Stimulated activated CD4-positive, alpha-beta T cell treated with anti-CD3 and anti-CD28 coated beads, TNF-alpha, amount 100 ng/mL, for 24 hours (primary cell): ENCODE measurements around the gene CYP4F22.
"Not testable (repeated sequence)": the region's sequence is repeated elsewhere in the genome, so short reads cannot be mapped to it uniquely, and the experiment has no call there.

Experiments
- DNase-seq, 3 experiments: peaks; one replicate each; pipeline ENCODE4 v3.0.0-alpha.2; 2020; ENCODE audit warnings: low read depth in 3 of 3

The CYP4F22 gene

GRCh38 chr19:15488489-15489226 is 19.7 kb upstream of the CYP4F22 start:
- DNase-seq, result no peak

GRCh38 chr19:15495151-15495550 is 13.2 kb upstream of the CYP4F22 start:
- DNase-seq, result no peak

GRCh38 chr19:15498156-15498858 is 10.0 kb upstream of the CYP4F22 start:
- DNase-seq, result no peak

DNA sequence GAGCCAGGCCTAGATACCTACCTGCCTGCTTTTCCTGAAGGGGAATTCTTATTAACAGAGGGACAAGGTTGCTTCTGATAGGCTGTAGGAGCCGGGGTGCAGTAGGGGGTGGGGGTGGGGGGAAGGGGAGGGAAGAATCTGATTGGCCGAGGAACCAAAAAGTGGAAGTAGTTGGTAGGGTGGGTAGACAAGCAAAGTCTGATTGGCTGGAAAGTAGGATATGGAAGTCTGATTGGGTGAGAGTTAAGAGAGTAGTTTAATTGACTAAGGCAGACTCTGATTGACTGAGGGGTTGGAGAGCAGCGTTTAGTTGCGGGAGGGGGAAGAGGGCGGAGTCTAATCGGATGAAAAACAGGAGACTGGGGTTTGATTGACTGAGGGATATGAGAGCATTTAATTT is 9.4 kb upstream of the CYP4F22 start:
- DNase-seq, result no peak

DNA sequence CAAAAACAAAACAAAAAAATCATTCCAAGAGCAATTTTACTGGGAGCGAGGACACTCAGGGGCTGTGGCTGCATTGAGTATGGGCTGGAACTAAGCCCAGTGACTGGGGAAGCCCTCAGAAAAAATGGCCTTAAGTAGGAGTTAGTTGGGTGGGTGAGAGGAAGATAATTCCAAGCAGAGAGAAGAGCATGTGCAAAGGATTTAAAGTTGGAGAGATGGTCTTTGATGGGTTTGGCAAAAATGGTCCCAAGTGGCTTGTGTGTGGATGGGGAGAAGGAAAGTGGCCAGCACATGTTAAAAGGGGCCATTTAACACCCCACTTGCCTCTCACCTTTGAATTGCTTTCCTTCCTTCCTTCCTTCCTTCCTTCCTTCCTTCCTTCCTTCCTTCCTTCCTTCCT is 6.7 kb upstream of the CYP4F22 start:
- no peak for DNase-seq

- no peak for DNase-seq
Observed at GRCh38 chr19:15502264-15502663, 6.1 kb upstream of the CYP4F22 start.

GRCh38 chr19:15506074-15506571 is 2.2 kb upstream of the CYP4F22 start:
- no peak for DNase-seq

- no peak for DNase-seq
Observed at GRCh38 chr19:15507068-15508034, 974 bp upstream of the CYP4F22 start.

DNA sequence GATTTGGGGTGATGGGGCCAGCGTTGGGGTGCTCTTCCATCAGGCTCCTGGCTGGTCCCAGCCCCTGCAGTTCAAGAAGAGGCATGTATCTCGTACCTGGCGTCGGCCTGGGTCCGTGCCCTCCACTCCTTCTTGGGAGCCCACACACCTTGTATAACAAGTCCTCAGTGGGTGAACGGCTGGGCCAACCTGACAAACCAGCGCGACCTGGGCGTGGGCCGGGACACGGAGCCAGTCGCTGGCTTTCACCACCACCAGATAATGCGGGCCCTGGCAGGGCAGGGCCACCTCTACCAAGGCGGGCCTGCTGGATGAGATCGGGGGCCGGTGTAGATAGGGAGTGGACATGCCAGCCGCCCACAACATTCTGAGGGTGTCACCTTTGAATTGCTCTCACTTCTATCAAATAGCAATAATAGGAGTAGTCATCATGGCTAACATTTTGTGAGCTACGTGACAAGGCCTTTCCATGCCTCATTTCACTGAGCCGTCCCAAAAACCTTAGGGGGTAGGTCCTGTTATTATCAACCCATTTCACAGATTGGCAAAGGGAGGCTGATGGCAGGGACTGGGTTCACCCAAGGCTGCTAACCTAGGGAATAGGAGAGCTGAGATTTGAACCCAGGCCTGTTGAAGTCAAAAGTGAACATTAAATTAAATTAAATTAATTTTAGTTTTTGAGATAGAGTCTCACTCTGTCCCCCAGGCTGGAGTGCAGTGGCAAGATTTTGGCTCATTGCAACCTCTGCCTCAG is 3.5 kb downstream of the CYP4F22 start:
- DNase-seq, result no peak

DNA sequence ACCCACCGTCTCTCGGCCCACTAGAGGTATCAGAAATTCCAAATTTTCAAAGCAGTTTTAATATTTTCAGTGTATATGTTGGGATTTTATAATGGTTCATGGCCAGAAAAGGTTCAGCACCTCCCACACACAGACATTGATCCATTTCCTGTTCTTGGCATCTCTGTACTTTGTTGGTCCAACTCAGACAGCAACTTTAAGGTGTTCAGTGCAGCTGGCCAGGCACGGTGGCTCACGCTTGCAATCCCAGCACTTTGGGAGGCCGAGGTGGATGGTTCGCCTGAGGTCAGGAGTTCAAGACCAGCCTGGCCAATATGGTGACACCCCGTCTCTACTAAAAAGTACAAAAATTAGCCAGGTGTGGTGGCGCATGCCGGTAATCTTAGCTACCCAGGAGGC is 6.9 kb downstream of the CYP4F22 start:
- not testable (repeated sequence) for DNase-seq

- no peak for DNase-seq
Observed at GRCh38 chr19:15516363-15516762, 8.0 kb downstream of the CYP4F22 start.

DNA sequence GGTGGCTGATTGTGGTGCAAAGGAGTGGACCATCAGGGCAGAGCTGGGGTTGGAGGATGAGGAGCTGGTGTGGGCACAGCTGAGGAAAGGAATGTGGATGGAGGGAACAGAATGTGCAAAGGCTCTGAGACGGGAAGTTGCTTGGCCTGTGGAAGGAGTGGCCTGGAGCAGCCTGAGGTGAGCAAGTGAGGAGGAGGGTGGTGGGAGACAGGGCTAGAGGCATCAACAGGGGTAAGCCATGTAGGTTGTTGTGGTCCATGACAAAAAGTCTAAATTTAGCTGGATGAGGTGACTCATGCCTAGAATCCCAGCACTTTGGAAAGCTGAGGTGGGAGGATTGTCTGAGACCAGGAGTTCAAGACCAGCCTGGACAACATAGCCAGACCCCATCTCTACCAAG is 9.5 kb downstream of the CYP4F22 start:
- no peak for DNase-seq

GRCh38 chr19:15519433-15519976 is 11.2 kb downstream of the CYP4F22 start:
- no peak for DNase-seq

DNA sequence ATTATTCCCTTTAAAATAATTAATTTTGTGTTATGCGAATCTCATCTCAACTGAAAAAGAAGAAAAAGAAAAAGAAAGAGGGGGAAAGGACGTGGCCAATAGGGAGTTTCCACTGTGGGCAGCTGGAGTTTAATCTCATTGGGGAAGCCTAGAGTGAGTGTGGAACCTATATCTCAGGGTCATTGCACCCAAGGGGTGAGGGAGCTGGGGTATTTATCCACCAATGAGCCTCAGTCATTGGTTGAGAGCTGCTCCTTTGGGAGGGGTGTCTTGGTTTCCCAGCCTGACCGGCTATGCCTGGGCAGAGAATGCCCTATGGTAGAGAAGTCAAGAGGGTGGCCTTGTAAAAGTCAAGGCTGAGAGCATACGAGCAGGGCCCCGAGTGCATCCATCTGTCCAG is 16.5 kb downstream of the CYP4F22 start:
- DNase-seq, result no peak

- no peak for DNase-seq
Observed at GRCh38 chr19:15525291-15525690, 17.0 kb downstream of the CYP4F22 start.

DNA sequence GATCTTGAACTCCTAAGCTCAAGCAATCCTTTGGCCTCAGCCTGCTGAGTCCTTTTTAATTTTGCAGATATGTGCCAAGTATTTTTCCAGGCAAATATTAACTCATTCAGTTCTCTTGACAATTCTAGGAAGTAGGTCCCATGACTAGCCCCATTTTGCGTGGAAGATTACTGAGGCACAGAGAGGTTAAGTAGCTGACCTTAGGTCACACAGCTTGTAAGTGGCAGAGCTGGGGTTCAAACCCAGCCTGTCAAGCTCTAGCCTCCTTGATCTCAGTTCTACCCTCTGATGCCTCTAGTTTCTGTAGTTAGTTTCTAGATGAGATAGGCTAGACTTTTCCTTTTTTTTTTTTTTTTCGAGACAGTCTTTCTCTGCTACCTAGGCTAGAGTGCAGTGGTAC is 18.1 kb downstream of the CYP4F22 start:
- no peak for DNase-seq

- DNase-seq, result no peak
Observed at GRCh38 chr19:15527705-15528104, 19.4 kb downstream of the CYP4F22 start.

- DNase-seq, result no peak
Observed at GRCh38 chr19:15529774-15530372, 21.5 kb downstream of the CYP4F22 start.

- no peak for DNase-seq
Observed at GRCh38 chr19:15532779-15533521, 24.6 kb downstream of the CYP4F22 start.

DNA sequence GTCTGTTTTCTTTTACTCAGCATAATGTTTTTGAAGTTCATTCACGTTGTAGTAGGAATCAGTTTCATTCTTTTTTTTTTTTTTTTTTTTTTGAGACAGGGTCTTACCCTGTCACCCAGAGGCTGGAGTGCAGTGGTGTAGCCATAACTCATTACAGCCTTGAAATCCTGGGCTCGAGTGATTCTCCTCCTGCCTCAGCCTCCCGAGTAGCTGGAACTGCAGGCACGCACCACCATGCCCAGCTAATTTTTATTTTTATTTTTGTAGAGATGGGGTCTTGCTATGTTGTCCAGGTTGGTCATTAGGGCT is 25.2 kb downstream of the CYP4F22 start:
- DNase-seq, result not testable (repeated sequence)
